GM18858 (cell line): Measurements from ENCODE around the gene RUBCN.
"Not testable (repeated sequence)": the region's sequence is repeated elsewhere in the genome, so short reads cannot be mapped to it uniquely, and the experiment has no call there.

Source experiments
- ATAC-seq: cut with Tn5 transposase; IDR thresholded peaks from one replicate; pipeline ENCODE4 v1.9.1; 2021; ENCODE audit not compliant: unreplicated experiment

Gene RUBCN

GRCh38 chr3:197659144-197659543 lies 77.6 kb downstream of the RUBCN start:
- peak; percentile 44 for ATAC-seq

- ATAC-seq = not testable (repeated sequence)
These were observed 78.0 kb downstream of the RUBCN start for GRCh38 chr3:197658706-197659105.

DNA sequence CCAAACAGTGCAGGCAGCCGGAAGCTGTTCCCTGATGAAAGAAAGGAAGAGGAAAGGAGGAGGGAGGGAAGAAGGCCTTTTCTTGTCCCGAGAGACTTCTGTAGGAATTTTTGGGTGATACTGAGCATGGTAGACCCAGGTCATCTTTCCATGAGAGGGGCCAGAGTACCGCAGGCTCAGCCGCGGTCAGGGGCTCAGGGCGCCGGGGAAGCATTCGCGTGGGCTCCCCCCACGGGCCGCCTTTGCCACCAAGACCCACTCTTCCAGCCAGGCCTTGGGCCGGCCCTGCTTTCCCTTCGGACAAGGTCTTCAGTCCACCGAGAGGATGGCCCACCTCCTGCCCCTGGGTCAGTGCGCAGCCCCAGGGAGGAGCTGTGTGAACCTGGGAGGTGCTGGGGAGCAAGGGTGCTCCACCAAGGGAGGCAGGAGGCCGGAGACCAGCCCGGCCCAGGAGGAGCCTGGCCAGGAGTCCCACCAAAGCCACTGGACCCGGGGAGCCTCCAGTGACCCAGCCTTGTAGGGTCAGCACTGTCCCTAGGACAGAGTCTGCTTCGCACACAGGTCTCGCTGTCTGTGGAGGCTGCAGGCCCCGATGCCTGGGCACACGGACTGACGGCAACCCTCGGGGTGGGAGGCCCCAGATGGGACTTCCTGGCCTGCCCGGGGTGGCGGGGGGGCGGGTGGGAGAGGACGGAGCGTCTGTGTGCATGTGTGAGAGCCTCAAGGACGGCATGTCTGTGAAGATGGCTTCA lies 79.0 kb downstream of the RUBCN start:
- ATAC-seq = not testable (repeated sequence)

- ATAC-seq = not testable (repeated sequence)
These were observed 79.7 kb downstream of the RUBCN start for GRCh38 chr3:197656960-197657359.

GRCh38 chr3:197656129-197656528 lies 80.6 kb downstream of the RUBCN start:
- not testable (repeated sequence) for ATAC-seq

- peak; percentile 23 for ATAC-seq
These were observed 81.7 kb downstream of the RUBCN start for GRCh38 chr3:197654998-197655330.

GRCh38 chr3:197654090-197654997 lies 82.4 kb downstream of the RUBCN start:
- ATAC-seq = peak; percentile 80

- not testable (repeated sequence) for ATAC-seq
These were observed 83.8 kb downstream of the RUBCN start for GRCh38 chr3:197652860-197653259.

DNA sequence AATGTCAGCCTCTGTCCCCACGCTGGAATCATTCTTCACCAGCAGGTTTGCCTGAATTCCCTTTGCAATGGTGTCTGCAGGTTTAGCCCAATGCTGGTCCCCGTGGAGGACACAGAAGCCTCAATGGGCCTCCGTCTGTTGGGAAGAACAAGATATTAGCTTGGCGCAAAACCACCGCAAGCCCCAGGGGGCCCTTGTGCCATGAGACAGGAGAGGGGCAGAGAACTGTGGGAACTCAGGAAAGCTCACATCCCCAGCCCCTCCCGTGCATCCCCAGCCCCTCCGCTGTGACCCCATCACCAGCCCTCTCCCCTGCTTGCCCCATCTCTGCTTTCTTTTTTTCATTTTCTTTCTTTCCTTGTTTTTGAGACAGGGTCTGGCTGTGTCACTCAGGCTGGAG lies 89.1 kb downstream of the RUBCN start:
- not testable (repeated sequence) for ATAC-seq

GRCh38 chr3:197647191-197647590 lies 89.5 kb downstream of the RUBCN start:
- ATAC-seq = not testable (repeated sequence)

GRCh38 chr3:197646294-197646693 lies 90.4 kb downstream of the RUBCN start:
- ATAC-seq = not testable (repeated sequence)

GRCh38 chr3:197637556-197637955 lies 99.1 kb downstream of the RUBCN start:
- not testable (repeated sequence) for ATAC-seq

DNA sequence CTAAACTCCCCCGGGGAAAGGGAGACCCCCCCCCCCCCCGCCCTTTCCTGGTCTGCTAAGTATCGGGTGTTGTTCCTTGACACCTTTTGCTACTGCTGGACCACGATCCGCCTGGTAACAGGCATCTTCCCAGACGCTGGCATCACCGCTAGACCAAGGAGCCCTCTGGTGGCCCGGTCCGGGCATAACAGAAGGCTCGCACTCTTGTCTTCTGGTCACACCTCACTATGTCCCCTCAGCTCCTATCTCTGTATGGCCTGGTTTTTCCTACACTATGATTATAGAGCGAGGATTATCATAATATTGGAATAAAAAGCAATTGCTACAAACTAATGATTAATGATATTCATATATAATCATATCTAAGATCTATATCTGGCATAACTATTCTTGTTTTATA lies 104.7 kb downstream of the RUBCN start:
- ATAC-seq = not testable (repeated sequence)

DNA sequence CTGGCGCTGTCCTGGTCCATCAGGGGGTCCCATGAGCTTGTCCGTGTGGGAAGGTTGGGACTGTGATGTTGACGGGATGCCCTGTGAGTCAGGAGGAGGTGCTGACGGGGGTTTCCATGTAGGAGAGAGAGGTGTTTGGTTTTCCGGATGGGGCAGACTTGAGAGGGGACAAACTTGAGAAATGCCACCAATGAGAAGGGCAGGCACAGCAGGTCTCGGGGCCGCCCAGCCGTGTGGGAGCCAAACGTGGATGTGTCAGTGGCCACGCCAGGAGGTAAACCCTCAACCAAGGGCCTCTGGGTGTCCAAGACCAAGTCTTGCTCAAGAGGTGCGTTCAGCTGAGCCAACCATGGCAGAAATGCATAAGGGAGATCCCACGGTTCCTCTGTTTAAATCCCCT lies 105.9 kb downstream of the RUBCN start:
- not testable (repeated sequence) for ATAC-seq

GRCh38 chr3:197629286-197629685 lies 107.4 kb downstream of the RUBCN start:
- not testable (repeated sequence) for ATAC-seq

GRCh38 chr3:197627772-197628523 lies 108.8 kb downstream of the RUBCN start:
- not testable (repeated sequence) for ATAC-seq

GRCh38 chr3:197627158-197627771 lies 109.4 kb downstream of the RUBCN start:
- not testable (repeated sequence) for ATAC-seq

DNA sequence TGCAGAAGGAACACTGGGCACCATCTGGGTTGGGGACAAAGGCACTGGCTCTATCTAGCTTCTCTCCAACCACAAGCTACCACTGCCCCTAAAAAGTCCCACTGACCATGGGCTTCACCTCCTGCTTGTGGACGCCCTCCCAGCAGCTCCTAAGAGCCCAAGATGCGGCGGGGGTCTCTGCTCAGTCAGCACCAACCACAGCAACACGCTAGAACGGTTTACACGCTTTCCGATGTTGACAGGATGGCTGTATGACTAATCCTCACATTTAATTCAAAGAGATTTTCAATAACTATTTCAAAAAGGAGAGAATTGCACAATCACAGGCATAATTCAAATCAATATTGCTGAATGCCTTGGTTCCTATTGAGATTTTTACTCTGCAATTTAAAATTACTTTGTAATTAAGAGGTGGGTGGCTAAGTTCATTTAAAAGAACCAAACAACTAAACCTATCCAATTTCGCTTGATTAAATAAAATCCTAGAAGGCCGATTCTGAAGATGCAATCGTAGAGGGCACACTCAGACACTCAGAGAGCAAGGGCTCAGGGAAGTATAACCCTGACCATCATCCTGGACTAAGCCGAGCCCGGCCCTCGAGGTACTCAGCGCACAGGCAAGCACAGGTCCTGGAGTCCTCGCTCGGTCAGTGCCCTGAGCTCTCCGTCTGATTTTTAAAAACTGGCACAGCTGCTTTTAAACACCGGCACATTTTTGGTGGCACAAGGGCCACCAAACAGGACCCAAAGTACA lies 110.1 kb downstream of the RUBCN start:
- not testable (repeated sequence) for ATAC-seq

DNA sequence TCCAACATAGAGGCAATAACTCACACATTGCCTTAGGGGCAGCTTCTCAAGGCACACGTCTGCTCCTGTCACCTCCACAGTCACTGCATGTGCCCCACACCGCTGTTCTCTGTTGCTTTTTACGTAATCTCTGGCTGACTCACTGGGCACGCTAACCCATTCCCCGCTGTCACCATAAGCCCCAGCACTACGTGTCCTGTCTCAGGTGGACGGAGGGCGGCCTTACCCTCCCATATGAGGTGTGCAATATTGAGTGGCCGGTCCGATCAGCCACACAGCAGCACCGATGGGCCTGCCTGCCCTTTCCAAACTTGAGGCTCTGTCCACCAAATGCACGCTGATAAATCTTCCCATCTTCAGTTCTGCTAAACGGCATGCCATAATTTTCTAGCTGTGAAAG lies 115.2 kb downstream of the RUBCN start:
- not testable (repeated sequence) for ATAC-seq
